Keratinocyte (primary cell): Measurements from ENCODE around the gene AK1. TPM values are rescaled to one million over a fixed set of nuclear protein-coding genes. Genes with fewer than 3 reads are reported as not detected.

Source experiments
- DNase-seq: peaks from one replicate; pipeline ENCODE4 v3.0.0-alpha.2; 2011; ENCODE audit warnings: low read depth, missing footprints, low spot score
- FAIRE-seq: peaks from 2 replicates; lab custom pipeline; 2011; peaks lifted over from hg19 to GRCh38; lab: Jason Lieb, UNC
- H2AFZ ChIP-seq: 2 replicates; pipeline ENCODE4 v1.6.0; 2012; ENCODE audit warnings: low read length, control low read depth, inconsistent platforms; ENCODE audit not compliant: control insufficient read depth
- H3K27ac ChIP-seq: 2 replicates; pipeline ENCODE4 v1.5.1; 2011; ENCODE audit warnings: low read length; ENCODE audit not compliant: control insufficient read depth, insufficient read depth
- H3K27me3 ChIP-seq: 3 replicates; pipeline ENCODE4 v1.6.0; 2011; ENCODE audit warnings: low read length; ENCODE audit not compliant: control insufficient read depth, insufficient read depth; ENCODE audit errors: extremely low read depth
- H3K36me3 ChIP-seq, 2 experiments: 2 replicates in 1 of 2; 3 replicates in 1 of 2; pipeline ENCODE4 v1.5.1; 2011; ENCODE audit warnings: low read length in 2 of 2, mild to moderate bottlenecking in 1 of 2; ENCODE audit not compliant: control insufficient read depth in 2 of 2, insufficient read depth in 2 of 2; ENCODE audit errors: extremely low read depth in 1 of 2
- H3K4me1 ChIP-seq: 3 replicates; pipeline ENCODE4 v1.5.1; 2011; ENCODE audit warnings: low read length; ENCODE audit not compliant: control insufficient read depth, insufficient read depth; ENCODE audit errors: extremely low read depth
- H3K4me2 ChIP-seq: 3 replicates; pipeline ENCODE4 v1.6.0; 2011; ENCODE audit warnings: low read depth, low read length; ENCODE audit not compliant: control insufficient read depth, insufficient read depth; ENCODE audit errors: extremely low read depth
- H3K4me3 ChIP-seq, 3 experiments: fragments of 200-600 bp in 1 of 3; sonication (generic) in 1 of 3; 2 replicates in 2 of 3; 3 replicates in 1 of 3; pipeline ENCODE4 v1.5.1; 2011 to 2016; ENCODE audit warnings: low read length in 3 of 3, mild to moderate bottlenecking in 3 of 3, control low read depth in 2 of 3, inconsistent platforms in 1 of 3, low read depth in 1 of 3, mixed read lengths in 1 of 3, mixed run types in 1 of 3, moderate library complexity in 1 of 3; ENCODE audit not compliant: control insufficient read depth in 2 of 3, insufficient read depth in 2 of 3; ENCODE audit errors: extremely low read depth in 1 of 3
- H3K79me2 ChIP-seq: 2 replicates; pipeline ENCODE4 v1.6.0; 2012; ENCODE audit warnings: low read length; ENCODE audit not compliant: control insufficient read depth, insufficient read depth
- H3K9ac ChIP-seq: 3 replicates; pipeline ENCODE4 v1.6.0; 2011; ENCODE audit warnings: low read length; ENCODE audit not compliant: control insufficient read depth, insufficient read depth; ENCODE audit errors: extremely low read depth
- H3K9me1 ChIP-seq: 3 replicates; pipeline ENCODE4 v1.6.0; 2011; ENCODE audit warnings: low read length; ENCODE audit not compliant: control insufficient read depth, insufficient read depth; ENCODE audit errors: extremely low read depth
- H3K9me3 ChIP-seq: 2 replicates; pipeline ENCODE4 v1.5.1; 2012; ENCODE audit warnings: low read depth, low read length; ENCODE audit not compliant: control insufficient read depth
- H4K20me1 ChIP-seq: 3 replicates; pipeline ENCODE4 v1.6.0; 2011; ENCODE audit warnings: low read length; ENCODE audit not compliant: control insufficient read depth, insufficient read depth; ENCODE audit errors: extremely low read depth
- EZH2 ChIP-seq: IDR thresholded peaks from one replicate; pipeline ENCODE4 v1.6.1; 2012; ENCODE audit warnings: inconsistent platforms, mild to moderate bottlenecking, low read length, moderate library complexity
- dilution Hi-C: fragments of 300-500 bp; cut with MboI; formaldehyde crosslinking; loops from one replicate; pipeline ENCODE4 v1.7.0; 2020; ENCODE audit warnings: low sequenced_read_pairs; ENCODE audit not compliant: extremely low pct_ligation_motif_present
- polyA plus RNA-seq, 5 experiments: library from polyadenylated mRNA; depleted of rRNA in 3 of 5; stranded (reverse) in 3 of 5; stranded (forward) in 1 of 5; unstranded in 1 of 5; fragments of >200 nt; gene quantifications; 1 replicate in 1 of 5; 2 replicates in 3 of 5; 3 replicates in 1 of 5; pipeline versions ENCODE4 v1.2.1 to v1.2.3, GENCODE V29; 2011 to 2012; ENCODE audit warnings: missing spikeins in 2 of 5, low read depth in 1 of 5, low replicate concordance in 1 of 5
- TF ChIP-seq, protein P1 (sequence below), 3 experiments: IDR thresholded peaks in 1 of 3; conservative IDR thresholded peaks in 1 of 3; optimal IDR thresholded peaks in 1 of 3; 2 replicates in 2 of 3; 3 replicates in 1 of 3; pipeline versions ENCODE3 to v1.5.1; 2011; ENCODE audit warnings: low read length in 3 of 3, mild to moderate bottlenecking in 3 of 3, moderate library complexity in 2 of 3, control low read depth in 1 of 3, inconsistent platforms in 1 of 3; ENCODE audit not compliant: insufficient read depth in 2 of 3; ENCODE audit errors: extremely low read depth in 1 of 3

The AK1 gene
- polyA plus RNA-seq, 1 donor (not counting 4 experiments of a cell fraction or from before 2014, with no cell fraction given): 40.2 TPM

DNA sequence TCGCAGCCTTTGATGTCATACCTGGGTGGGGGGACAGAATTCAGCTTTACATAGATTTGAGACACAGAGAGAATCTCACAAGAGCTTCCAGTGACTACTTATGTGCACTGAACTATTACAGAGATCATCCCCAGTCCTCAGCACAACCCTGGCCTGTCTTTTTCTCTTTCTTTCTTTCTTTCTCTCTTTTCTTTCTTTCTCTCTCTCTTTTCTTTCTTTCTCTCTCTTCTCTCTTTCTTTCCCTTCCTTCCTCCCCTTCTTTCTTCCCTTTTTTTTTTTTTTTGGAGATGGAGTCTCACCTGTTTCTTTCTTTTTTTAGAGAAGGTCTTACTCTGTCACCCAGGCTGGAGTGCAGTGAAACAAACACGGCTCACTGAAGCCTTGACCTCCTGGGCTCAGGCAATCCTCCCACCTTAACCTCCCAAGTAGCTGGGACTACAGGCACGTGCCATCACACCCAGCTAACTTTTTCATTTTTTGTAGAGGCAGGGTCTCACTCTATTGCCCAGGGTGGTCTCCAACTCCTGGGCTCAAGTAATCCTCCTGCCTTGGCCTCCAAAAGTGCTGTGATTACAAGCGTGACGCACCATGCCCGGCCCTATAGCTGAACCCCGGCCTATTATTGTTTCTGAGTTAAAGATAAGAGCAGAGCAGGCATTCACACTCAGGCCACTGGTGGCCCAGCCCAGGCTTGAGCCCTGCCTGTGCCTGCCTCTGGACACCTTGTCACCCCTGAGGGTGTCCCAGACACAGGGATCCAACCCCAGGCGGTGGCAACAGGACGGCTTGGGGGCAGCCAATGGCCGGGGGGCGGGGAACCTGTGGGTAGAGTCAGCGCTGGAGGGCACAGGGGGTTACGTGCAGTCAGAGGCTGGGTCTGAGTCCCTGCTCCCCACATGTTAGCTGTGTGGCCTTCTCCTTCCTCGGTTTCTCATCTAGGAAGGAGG, 48.8 kb upstream of the AK1 start:
- peaks cover 32% of the 10 kb centered on the region for H3K4me1 ChIP-seq
- dilution Hi-C loops: loop anchor here (25.0 kb wide), 1 partner anchor 136 kb away; the partner anchor contains the start of genes NAIF1 and SLC25A25
- no peaks in the 10 kb centered on the region for H3K79me2 ChIP-seq
- no peaks in the 10 kb centered on the region for H3K36me3 ChIP-seq
- FAIRE-seq: no peak
- DNase-seq: no peak
- TF ChIP-seq, protein P1, sequence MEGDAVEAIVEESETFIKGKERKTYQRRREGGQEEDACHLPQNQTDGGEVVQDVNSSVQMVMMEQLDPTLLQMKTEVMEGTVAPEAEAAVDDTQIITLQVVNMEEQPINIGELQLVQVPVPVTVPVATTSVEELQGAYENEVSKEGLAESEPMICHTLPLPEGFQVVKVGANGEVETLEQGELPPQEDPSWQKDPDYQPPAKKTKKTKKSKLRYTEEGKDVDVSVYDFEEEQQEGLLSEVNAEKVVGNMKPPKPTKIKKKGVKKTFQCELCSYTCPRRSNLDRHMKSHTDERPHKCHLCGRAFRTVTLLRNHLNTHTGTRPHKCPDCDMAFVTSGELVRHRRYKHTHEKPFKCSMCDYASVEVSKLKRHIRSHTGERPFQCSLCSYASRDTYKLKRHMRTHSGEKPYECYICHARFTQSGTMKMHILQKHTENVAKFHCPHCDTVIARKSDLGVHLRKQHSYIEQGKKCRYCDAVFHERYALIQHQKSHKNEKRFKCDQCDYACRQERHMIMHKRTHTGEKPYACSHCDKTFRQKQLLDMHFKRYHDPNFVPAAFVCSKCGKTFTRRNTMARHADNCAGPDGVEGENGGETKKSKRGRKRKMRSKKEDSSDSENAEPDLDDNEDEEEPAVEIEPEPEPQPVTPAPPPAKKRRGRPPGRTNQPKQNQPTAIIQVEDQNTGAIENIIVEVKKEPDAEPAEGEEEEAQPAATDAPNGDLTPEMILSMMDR (optimal IDR thresholded peaks at IDR 0.05 in 1 of 3, IDR thresholded peaks at IDR 0.05 in 1 of 3, conservative IDR thresholded peaks at IDR 0.05 in 1 of 3; ENCODE audit: extremely low read depth in 1 of 3, insufficient read depth in 2 of 3, low read length in 3 of 3): no peak
- no peak for TF ChIP-seq EZH2
- H3K9me3 ChIP-seq: no peaks in the 10 kb centered on the region
- no peaks in the 10 kb centered on the region for H3K27me3 ChIP-seq
- no peak overlapping the region for H3K27ac ChIP-seq
- H3K9ac ChIP-seq: peak overlapping the region; percentile 64
- no peaks in the 10 kb centered on the region for H3K9me1 ChIP-seq
- no peaks in the 10 kb centered on the region for H4K20me1 ChIP-seq
- H3K4me3 ChIP-seq: peak overlapping the region in 2 of 3 experiments; percentile 48 to 59
- H2AFZ ChIP-seq: no peak overlapping the region
- H3K4me2 ChIP-seq: peak overlapping the region; percentile 71

DNA sequence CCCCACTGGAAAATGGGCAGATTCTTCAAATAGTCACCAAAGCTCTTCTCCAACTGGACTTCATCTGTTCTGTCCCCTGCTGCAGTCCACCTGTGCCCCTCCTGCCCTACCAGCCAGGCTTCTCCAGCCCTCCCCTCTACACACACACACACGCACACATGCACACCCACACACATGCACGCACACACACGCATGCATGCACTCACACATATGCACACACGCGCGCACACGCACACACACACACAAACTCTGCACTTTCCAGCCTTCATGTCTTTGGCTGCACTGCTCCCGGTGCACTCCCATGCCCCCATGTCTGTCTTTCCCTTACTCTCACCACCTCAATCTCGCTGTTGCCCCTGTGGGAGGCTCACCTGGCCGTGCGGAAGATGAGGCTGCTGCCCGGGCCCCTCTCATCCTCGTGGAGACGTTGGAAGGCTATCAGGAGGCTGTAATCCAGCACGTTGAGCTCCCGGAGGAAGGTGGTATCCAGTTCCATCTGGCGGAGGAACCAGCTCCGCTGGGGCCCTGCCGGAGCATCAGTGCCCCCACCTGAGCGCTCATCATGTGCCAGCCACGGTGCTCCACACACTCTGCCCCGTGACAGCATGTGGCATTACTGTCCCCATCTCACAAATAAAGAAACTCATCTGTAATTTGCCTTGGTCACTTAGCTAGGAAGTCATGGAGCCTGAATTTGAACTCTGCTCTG, 47.4 kb upstream of the AK1 start:
- Histone ChIP-seq H3K4me3 (no peak overlapping the region), H3K4me2 (no peak overlapping the region), H3K9me1 (no peaks in the 10 kb centered on the region), H3K9ac (no peak overlapping the region), H4K20me1 (no peaks in the 10 kb centered on the region), H3K27ac (no peak overlapping the region), H2AFZ (no peak overlapping the region), H3K9me3 (no peaks in the 10 kb centered on the region), H3K4me1 (peaks cover 24% of the 10 kb centered on the region), H3K79me2 (no peaks in the 10 kb centered on the region), H3K27me3 (no peaks in the 10 kb centered on the region), H3K36me3 (no peaks in the 10 kb centered on the region)
- TF ChIP-seq, protein P1 (optimal IDR thresholded peaks at IDR 0.05 in 1 of 3, IDR thresholded peaks at IDR 0.05 in 1 of 3, conservative IDR thresholded peaks at IDR 0.05 in 1 of 3; ENCODE audit: extremely low read depth in 1 of 3, insufficient read depth in 2 of 3, low read length in 3 of 3): no peak
- no peak for TF ChIP-seq EZH2
- no peak for FAIRE-seq
- dilution Hi-C loops: loop anchor here (25.0 kb wide), 1 partner anchor 137 kb away; the partner anchor contains the start of genes NAIF1 and SLC25A25
- no peak for DNase-seq
